Stimulated activated CD4-positive, alpha-beta T cell treated with anti-CD3 and anti-CD28 coated beads, Interleukin-1b, Interleukin-23, amount 100 ng/mL, for 24 hours (primary cell): ENCODE measurements around the gene PIM2.
"Not testable (repeated sequence)": the region's sequence is repeated elsewhere in the genome, so short reads cannot be mapped to it uniquely, and the experiment has no call there.

ENCODE experiments used
- DNase-seq, 4 experiments: peaks; one replicate each; pipeline ENCODE4 v3.0.0-alpha.2; 2020; ENCODE audit warnings: low read depth in 4 of 4, low spot score in 1 of 4

Gene PIM2

DNA sequence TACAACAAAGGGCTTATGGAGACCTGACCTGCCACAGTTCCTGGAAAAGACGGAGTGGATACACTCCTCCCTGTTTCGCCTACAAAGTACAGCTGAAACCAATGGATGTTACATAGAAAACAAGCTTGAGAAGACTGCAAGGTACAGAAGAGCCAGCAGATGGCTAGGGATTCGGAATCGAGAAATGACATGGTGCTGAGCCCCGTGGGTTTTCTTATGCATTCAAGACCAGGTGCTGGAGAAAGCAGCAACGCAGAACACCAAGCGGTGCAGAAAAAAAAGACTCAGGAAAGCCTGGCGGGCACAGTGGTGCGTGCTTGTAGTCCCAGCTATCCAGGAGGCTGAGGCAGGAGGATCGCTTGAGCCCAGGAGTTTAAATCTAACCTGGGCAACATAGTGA lies 35.1 kb downstream of the PIM2 start:
- no peak for DNase-seq

DNA sequence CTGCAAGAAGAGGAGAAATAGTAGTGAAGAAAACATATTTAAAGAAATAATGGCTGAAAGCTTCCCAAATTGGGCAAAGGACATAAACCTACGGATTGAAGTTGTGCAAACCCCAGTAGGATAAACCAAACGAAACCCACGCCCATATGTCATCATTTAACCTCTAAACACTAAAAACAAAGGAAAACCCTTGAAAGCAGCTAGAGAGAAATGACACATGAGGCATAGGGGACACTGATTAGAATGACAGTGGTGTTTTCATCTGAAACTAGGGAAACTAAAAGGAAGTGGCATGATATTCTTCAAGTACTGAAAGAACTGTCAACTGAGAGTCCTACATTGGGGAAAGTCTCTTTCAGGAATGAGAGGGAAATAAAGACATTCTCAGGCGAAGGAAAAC lies 41.9 kb downstream of the PIM2 start:
- DNase-seq: not testable (repeated sequence)

DNA sequence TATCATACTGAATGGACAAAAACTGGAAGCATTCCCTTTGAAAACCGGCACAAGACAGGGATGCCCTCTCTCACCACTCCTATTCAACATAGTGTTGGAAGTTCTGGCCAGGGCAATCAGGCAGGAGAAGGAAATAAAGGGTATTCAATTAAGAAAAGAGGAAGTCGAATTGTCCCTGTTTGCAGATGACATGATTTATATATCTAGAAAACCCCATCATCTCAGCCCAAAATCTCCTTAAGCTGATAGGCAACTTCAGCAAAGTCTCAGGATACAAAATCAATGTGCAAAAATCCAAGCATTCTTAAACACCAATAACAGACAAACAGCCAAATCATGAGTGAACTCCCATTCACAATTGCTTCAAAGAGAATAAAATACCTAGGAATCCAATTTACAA lies 46.8 kb downstream of the PIM2 start:
- DNase-seq: not testable (repeated sequence)

DNA sequence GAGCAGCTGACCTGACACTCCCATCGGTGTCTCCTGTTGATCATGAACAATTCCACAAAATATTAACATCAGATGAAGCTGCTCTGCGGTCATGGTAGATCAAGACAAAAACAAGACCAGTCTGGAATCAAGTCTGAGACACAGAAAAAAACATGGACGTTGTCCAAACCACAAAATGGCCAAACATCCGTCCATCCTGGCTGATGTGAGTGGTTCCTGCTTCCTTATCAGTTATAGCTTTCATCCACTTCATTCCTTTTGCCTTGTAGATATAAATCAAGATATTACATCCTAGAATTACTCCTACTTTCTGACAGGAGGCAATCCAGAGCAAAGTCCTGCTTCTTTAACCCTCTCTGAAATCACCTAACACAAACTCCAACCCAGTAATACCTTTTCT lies 54.6 kb downstream of the PIM2 start:
- no peak for DNase-seq
